GM12892 (cell line): ENCODE data around the gene MICAL2.

ENCODE experiments used
- POLR2A ChIP-seq: IDR thresholded peaks from 2 replicates; pipeline ENCODE4 v1.6.1; 2011; ENCODE audit warnings: low read depth, low read length, control low read depth
- POLR2AphosphoS5 ChIP-seq: IDR thresholded peaks from 2 replicates; pipeline ENCODE4 v1.6.1; 2011; ENCODE audit warnings: low read depth, low read length, control low read depth
- TAF1 ChIP-seq: IDR thresholded peaks from 2 replicates; pipeline ENCODE4 v1.6.1; 2011; ENCODE audit warnings: low read depth, mild to moderate bottlenecking, control low read depth, low read length, borderline replicate concordance

GRCh38 chr11:12182302-12182675, 71.9 kb downstream of the MICAL2 start:
- TF ChIP-seq POLR2AphosphoS5: no peak
- no peak for TF ChIP-seq POLR2A
- no peak for TF ChIP-seq TAF1
